GM06990 (cell line): ENCODE data around the gene ADCK1.
A peak's percentile ranks its signal among the peaks of the same experiment; 100 is the strongest.
"Not testable (repeated sequence)": the region's sequence is repeated elsewhere in the genome, so short reads cannot be mapped to it uniquely, and the experiment has no call there.

Experiments
- DNase-seq: peaks from one replicate; pipeline ENCODE4 v3.0.0-alpha.2; 2011; ENCODE audit not compliant: insufficient read length; ENCODE audit errors: extremely low read depth
- H3K27me3 ChIP-seq: replicated peaks from 2 replicates; pipeline ENCODE4 v1.6.0; 2011; ENCODE audit warnings: low read length; ENCODE audit not compliant: control insufficient read depth, insufficient read depth
- H3K36me3 ChIP-seq: 2 replicates; pipeline ENCODE4 v1.5.1; 2011; ENCODE audit warnings: low read length; ENCODE audit not compliant: control insufficient read depth, insufficient read depth
- H3K4me3 ChIP-seq: replicated peaks from 2 replicates; pipeline ENCODE4 v1.5.1; 2011; ENCODE audit warnings: low read depth, mild to moderate bottlenecking, control low read depth, low read length
- CTCF ChIP-seq: IDR thresholded peaks from 2 replicates; pipeline ENCODE4 v1.5.1; 2011; ENCODE audit warnings: low read length, control low read depth, mild to moderate bottlenecking, inconsistent platforms; ENCODE audit not compliant: insufficient read depth, poor library complexity, severe bottlenecking

The ADCK1 gene

GRCh38 chr14:77761205-77761931, 38.5 kb upstream of the ADCK1 start:
- Histone ChIP-seq H3K36me3 (no peaks in the 10 kb centered on the region; the same call in none of the 2 replicates), H3K4me3 (peak overlapping the region; percentile 97), H3K27me3 (no peaks in the 10 kb centered on the region)
- peak; percentile 37 for TF ChIP-seq CTCF
- DNase-seq, result no peak

- Histone ChIP-seq H3K27me3 (no peaks in the 10 kb centered on the region), H3K36me3 (no peaks in the 10 kb centered on the region; the same call in none of the 2 replicates), H3K4me3 (no peak overlapping the region)
- no peak for DNase-seq
- no peak for TF ChIP-seq CTCF
These were observed 36.6 kb upstream of the ADCK1 start for GRCh38 chr14:77763316-77763715.

DNA sequence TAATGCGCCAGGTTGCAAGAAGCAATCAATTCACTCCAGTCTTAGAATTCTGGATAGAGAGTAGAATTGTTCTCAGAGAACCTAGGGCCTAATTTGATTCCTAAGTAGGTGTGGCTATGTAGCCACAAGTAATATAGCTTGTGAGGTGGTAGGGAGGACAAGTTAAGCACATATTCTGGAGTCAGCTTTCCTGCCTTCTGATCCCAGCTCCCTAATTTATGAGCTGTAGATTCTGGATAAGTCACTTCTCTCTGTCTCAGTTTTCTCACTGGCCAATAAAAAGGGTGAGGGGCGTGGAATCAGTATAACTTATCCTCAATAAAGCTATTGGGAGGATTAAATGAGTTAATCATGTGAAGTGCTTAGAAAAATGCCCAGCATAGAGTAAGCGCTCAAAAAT, 35.9 kb upstream of the ADCK1 start:
- TF ChIP-seq CTCF, result no peak
- H3K36me3 ChIP-seq, result no peaks in the 10 kb centered on the region
- no peak overlapping the region for H3K4me3 ChIP-seq
- H3K27me3 ChIP-seq, result no peaks in the 10 kb centered on the region
- no peak for DNase-seq

- not testable (repeated sequence) for DNase-seq, H3K4me3 ChIP-seq, H3K36me3 ChIP-seq, H3K27me3 ChIP-seq
These were observed 31.4 kb upstream of the ADCK1 start for GRCh38 chr14:77768442-77769069.

- not testable (repeated sequence) for H3K27me3 ChIP-seq, H3K36me3 ChIP-seq, DNase-seq, H3K4me3 ChIP-seq
These were observed 25.9 kb upstream of the ADCK1 start for GRCh38 chr14:77773966-77774365.

DNA sequence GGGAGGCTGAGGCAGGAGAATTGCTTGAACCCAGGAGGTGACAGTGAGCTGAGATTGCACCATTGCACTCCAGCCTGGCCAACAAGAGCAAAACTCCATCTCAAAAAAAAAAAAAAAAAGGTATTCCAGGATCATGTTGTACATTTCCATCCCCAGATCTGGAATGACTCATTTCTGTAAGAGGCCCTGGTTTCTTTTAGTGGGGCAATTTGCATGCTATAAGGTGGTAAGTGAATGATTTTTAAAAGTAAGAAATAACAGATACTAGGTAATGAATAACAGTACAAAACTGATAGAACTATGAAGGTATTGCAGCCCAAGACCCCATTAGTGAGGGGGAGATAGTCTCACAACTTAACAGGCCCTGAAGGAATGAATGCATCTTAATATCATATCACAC, 17.7 kb upstream of the ADCK1 start:
- TF ChIP-seq CTCF, result no peak
- DNase-seq, result no peak
- Histone ChIP-seq H3K36me3 (no peaks in the 10 kb centered on the region), H3K27me3 (no peaks in the 10 kb centered on the region), H3K4me3 (no peak overlapping the region)
